ENCODE measurements around the gene AK2.
"Not testable (repeated sequence)": the region's sequence is repeated elsewhere in the genome, so short reads cannot be mapped to it uniquely, and the experiment has no call there.

Gene AK2

DNA sequence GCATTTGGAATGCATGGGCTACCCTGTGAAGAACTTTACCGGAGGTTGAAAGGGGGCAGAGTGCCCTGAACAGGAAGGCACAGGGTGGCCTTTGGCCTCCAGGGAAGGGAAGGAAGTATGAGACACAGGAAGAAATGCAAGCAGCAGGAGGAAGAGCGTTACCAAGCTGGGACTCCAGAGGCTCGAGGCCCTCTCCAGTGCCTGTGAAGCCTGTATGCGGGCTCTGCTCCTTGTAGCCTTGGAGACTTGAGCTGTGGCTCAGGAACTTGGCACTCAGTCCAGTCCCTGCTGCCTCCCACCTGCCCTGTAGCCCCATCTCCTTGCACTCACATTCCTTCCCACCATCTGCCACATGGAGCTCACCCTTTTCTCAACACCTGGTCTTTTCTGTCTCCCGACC lies 38.6 kb downstream of the AK2 start:
- H3K27ac ChIP-seq (replicated peaks), result peak overlapping the region; percentile 58
- TF ChIP-seq SPI1 (IDR thresholded peaks at IDR 0.05; ENCODE audit: borderline replicate concordance, low read depth) (peak; percentile 53; the same call in 1 of the 2 replicates), CTCF (IDR thresholded peaks at IDR 0.05; ENCODE audit: insufficient read depth, low read length) (no peak), GABPA (IDR thresholded peaks at IDR 0.05; ENCODE audit: low read depth) (no peak)
- TF ChIP-seq, protein P1, sequence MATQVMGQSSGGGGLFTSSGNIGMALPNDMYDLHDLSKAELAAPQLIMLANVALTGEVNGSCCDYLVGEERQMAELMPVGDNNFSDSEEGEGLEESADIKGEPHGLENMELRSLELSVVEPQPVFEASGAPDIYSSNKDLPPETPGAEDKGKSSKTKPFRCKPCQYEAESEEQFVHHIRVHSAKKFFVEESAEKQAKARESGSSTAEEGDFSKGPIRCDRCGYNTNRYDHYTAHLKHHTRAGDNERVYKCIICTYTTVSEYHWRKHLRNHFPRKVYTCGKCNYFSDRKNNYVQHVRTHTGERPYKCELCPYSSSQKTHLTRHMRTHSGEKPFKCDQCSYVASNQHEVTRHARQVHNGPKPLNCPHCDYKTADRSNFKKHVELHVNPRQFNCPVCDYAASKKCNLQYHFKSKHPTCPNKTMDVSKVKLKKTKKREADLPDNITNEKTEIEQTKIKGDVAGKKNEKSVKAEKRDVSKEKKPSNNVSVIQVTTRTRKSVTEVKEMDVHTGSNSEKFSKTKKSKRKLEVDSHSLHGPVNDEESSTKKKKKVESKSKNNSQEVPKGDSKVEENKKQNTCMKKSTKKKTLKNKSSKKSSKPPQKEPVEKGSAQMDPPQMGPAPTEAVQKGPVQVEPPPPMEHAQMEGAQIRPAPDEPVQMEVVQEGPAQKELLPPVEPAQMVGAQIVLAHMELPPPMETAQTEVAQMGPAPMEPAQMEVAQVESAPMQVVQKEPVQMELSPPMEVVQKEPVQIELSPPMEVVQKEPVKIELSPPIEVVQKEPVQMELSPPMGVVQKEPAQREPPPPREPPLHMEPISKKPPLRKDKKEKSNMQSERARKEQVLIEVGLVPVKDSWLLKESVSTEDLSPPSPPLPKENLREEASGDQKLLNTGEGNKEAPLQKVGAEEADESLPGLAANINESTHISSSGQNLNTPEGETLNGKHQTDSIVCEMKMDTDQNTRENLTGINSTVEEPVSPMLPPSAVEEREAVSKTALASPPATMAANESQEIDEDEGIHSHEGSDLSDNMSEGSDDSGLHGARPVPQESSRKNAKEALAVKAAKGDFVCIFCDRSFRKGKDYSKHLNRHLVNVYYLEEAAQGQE (IDR thresholded peaks at IDR 0.05; ENCODE audit: insufficient replicate concordance, low read depth), result no peak
- peak in 1 of 2 experiments; percentile 66 for DNase-seq (ENCODE audit: low read depth in 1 of 2, low spot score in 1 of 2)
- no peaks in the 10 kb centered on the region for H3K27me3 ChIP-seq (ENCODE audit: insufficient read depth, poor library complexity, severe bottlenecking)
- no peak overlapping the region for H3K4me3 ChIP-seq (replicated peaks; ENCODE audit: insufficient read depth, low read length)

DNA sequence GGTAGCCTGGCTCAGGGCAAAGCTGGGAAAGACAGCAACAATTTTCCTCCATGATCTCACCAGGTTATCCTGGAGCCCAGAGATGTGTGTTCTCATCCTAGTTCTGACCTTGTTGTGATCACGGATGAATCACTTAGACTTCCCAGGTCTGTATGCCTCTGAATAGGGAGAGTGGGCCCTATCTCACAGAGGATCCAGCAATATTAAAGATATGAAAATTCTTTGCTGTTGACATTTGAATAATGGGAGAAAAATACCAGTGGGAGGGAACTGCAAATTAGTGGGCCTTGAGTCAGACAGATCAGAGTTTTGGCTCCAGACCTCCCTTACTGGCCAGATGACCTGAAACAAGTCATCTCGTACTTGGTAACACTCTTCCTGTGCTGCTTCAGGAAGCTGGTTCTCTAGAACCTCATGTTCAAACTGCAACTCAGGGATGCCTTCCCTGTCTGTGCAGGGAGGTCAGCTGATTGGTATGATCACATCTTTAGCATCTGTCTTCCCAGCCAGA lies 39.2 kb downstream of the AK2 start:
- H3K27me3 ChIP-seq (ENCODE audit: insufficient read depth, poor library complexity, severe bottlenecking), result no peaks in the 10 kb centered on the region
- TF ChIP-seq SPI1 (IDR thresholded peaks at IDR 0.05; ENCODE audit: borderline replicate concordance, low read depth) (no peak), GABPA (IDR thresholded peaks at IDR 0.05; ENCODE audit: low read depth) (no peak), CTCF (IDR thresholded peaks at IDR 0.05; ENCODE audit: insufficient read depth, low read length) (no peak), POLR2AphosphoS5 (IDR thresholded peaks at IDR 0.05; ENCODE audit: low read depth) (no peak; the same call in 1 of the 2 replicates)
- TF ChIP-seq, protein P1 (IDR thresholded peaks at IDR 0.05; ENCODE audit: insufficient replicate concordance, low read depth), result no peak
- H3K27ac ChIP-seq (replicated peaks), result peak overlapping the region; percentile 58
- DNase-seq (ENCODE audit: low read depth in 1 of 2, low spot score in 1 of 2), result no peak
- no peak overlapping the region for H3K4me3 ChIP-seq (replicated peaks; ENCODE audit: insufficient read depth, low read length)

DNA sequence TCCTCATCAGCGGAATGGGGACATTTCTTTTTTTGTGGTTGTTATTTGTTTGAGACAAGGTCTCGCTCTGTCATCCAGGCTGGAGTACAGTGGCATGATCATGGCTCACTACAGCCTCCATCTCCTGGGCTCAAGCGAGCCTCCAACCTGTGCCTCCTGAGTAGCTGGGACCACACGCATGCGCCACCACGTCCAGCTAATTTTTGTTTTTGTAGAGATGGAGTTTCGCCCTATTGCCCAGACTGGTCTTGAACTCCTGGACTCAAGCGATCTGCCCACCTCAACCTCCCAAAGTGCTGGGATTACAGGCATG lies 43.4 kb downstream of the AK2 start:
- TF ChIP-seq POLR2AphosphoS5 (IDR thresholded peaks at IDR 0.05; ENCODE audit: low read depth), result 0 out of 2 replicates have a peak, but pooled peaks have one; percentile 17
- peak in 1 of 2 experiments; percentile 71 for DNase-seq (ENCODE audit: low read depth in 1 of 2, low spot score in 1 of 2)
- not testable (repeated sequence) for H3K27me3 ChIP-seq (ENCODE audit: insufficient read depth, poor library complexity, severe bottlenecking); H3K4me3 ChIP-seq (replicated peaks; ENCODE audit: insufficient read depth, low read length)
- H3K27ac ChIP-seq (replicated peaks), result peak overlapping the region; percentile 79

DNA sequence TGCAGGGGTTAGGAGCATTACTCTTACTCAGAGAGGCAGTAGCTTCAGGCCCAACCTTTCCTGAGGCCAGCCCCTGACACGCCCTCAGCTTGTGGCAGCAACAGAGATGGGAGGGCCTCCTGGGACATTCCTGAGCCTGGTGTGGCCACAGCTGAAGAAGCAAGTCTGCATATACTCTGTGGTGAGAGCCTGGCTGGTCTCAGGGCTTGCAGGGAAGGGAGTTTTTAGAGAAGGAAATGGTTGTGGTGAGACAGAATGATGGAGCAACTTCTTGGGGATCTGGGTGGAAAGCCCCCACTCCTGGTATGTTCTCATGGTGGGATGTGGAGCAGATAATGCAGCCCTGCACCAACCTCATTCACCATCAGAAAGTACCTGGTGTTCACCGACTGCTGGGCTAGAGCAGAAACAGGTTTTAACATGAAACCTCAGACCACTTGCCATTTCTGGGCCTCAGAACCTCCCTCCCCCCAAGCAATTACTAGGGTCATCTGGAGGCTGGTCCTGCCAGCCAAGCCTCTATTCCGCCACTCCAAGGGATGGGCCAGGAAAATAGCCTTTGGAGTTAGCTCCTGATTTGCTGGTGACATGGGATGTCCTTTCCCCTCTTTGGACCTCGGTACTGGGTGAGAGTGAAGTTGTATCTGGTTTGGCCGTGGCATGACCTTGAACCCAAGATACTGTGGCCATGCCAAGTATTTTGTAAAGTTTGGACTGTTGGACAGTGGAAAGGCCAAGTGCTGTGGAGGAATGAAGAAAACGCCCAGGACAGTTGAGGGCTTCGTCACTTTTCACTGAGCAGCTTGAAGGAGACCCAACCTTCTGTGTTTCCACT lies 44.0 kb downstream of the AK2 start:
- Histone ChIP-seq H3K27ac (replicated peaks) (peak overlapping the region; percentile 79), H3K27me3 (ENCODE audit: insufficient read depth, poor library complexity, severe bottlenecking) (no peaks in the 10 kb centered on the region), H3K4me3 (replicated peaks; ENCODE audit: insufficient read depth, low read length) (no peak overlapping the region)
- DNase-seq (ENCODE audit: low read depth in 1 of 2, low spot score in 1 of 2), result peak; percentile 83 to 99
- TF ChIP-seq GABPA (IDR thresholded peaks at IDR 0.05; ENCODE audit: low read depth) (no peak), POLR2AphosphoS5 (IDR thresholded peaks at IDR 0.05; ENCODE audit: low read depth) (peak; percentile 92), SPI1 (IDR thresholded peaks at IDR 0.05; ENCODE audit: borderline replicate concordance, low read depth) (peak; percentile 96; the same call in 1 of the 2 replicates), CTCF (IDR thresholded peaks at IDR 0.05; ENCODE audit: insufficient read depth, low read length) (no peak)
- TF ChIP-seq, protein P1 (IDR thresholded peaks at IDR 0.05; ENCODE audit: insufficient replicate concordance, low read depth), result no peak

Measured in HL-60 (cell line).